Ovary (tissue), 9 donors: Measurements from ENCODE around the gene CPT1C. TPM values are rescaled to one million over a fixed set of nuclear protein-coding genes. Genes with fewer than 3 reads are reported as not detected.

Source experiments
- DNase-seq, 5 donors: peaks; one replicate each; pipeline ENCODE4 v3.0.0-alpha.2; 2019 to 2020
- H3K27ac ChIP-seq, 2 donors: fragments of 200-600 bp; one replicate each; pipeline versions ENCODE4 v1.5.1 to v1.8.0; 2019 to 2022
- H3K27me3 ChIP-seq: fragments of 200-600 bp; one replicate; pipeline ENCODE4 v1.8.0; 2022
- H3K36me3 ChIP-seq: fragments of 200-600 bp; sonication (generic); one replicate; pipeline ENCODE4 v1.5.1; 2019
- H3K4me1 ChIP-seq: one replicate; pipeline ENCODE4 v1.8.1; 2013; ENCODE audit warnings: mild to moderate bottlenecking, moderate library complexity; ENCODE audit not compliant: insufficient read depth
- H3K4me3 ChIP-seq: fragments of 200-600 bp; sonication (generic); one replicate; pipeline ENCODE4 v1.5.1; 2017
- H3K9me3 ChIP-seq, 2 donors: fragments of 200-600 bp in 1 of 2; sonication (generic) in 1 of 2; one replicate each; pipeline versions ENCODE4 v1.5.1 to v1.8.1; 2013 to 2019; ENCODE audit warnings: mild to moderate bottlenecking in 1 of 2, moderate library complexity in 1 of 2
- CTCF ChIP-seq, 3 donors: fragments of 450-650 bp in 2 of 3; fragments of 200-600 bp in 1 of 3; IDR thresholded peaks; one replicate each; pipeline versions ENCODE4 v1.5.1 to v1.8.0; 2016 to 2022; ENCODE audit warnings: antibody characterized with exemption in 3 of 3, mild to moderate bottlenecking in 1 of 3
- EP300 ChIP-seq: sonication (generic); formaldehyde crosslinking; IDR thresholded peaks from one replicate; pipeline ENCODE4 v1.6.1; 2017; ENCODE audit warnings: antibody characterized with exemption
- POLR2A ChIP-seq: fragments of 450-650 bp; IDR thresholded peaks from one replicate; pipeline ENCODE4 v1.6.1; 2017; ENCODE audit warnings: antibody characterized with exemption, mild to moderate bottlenecking, moderate library complexity
- WGBS, 3 donors: extraction: QIAGEN DNeasy Blood & Tissue Kit in 1 of 3; methylation state at CpG; one replicate each; pipeline versions ENCODE4 v1.1.5 to v1.1.7; 2013 to 2017; 5-methylcytosine and 5-hydroxymethylcytosine counted together
- intact Hi-C, 4 donors: fragments of 100-400 bp; cut with DNase I; formaldehyde crosslinking; loops; one replicate each; pipeline versions ENCODE4 v1.11.0 to v1.15.1; 2022 to 2023
- polyA plus RNA-seq, 2 donors: library from polyadenylated mRNA; stranded (reverse); fragments of 200-250 nt in 1 of 2; fragments of 350-450 nt in 1 of 2; fragmentation: Illumina TruSeq in 1 of 2; extraction: RNeasy Lipid Tissue Mini Kit (QIAGEN cat#74804) in 1 of 2; gene quantifications; one replicate each; pipeline ENCODE4 v1.2.3, GENCODE V29; 2013 to 2014
- total RNA-seq, 7 donors: library from RNA; depleted of rRNA in 2 of 7; stranded (reverse); fragments of >200 nt in 2 of 7; fragmentation: NEBNext Ultra II Directional in 3 of 7; extraction: Animal tissue kit (Norgen Biotek cat#: 25700) in 3 of 7; gene quantifications; one replicate each; pipeline versions ENCODE4 v1.1.0 to v1.2.4, GENCODE V29; 2016 to 2023
- donor health status: DM: no; HTN: no; CAD: no; lungs with moderate emphysema.
- donor health status: DM: no; HTN: no; CAD: no.
- donor health status: Bipolar disorder and iron deficiency.
- donor health status: DM: yes; HTN: yes; CAD: no.
- donor health status: DM: no; HTN: no; CAD: no.
- donor health status: DM: yes; HTN: yes; CAD: no.

The CPT1C gene
- total and polyA plus RNA-seq, 9 donors, result 4.6 to 25.8 (median 12.9) TPM

DNA sequence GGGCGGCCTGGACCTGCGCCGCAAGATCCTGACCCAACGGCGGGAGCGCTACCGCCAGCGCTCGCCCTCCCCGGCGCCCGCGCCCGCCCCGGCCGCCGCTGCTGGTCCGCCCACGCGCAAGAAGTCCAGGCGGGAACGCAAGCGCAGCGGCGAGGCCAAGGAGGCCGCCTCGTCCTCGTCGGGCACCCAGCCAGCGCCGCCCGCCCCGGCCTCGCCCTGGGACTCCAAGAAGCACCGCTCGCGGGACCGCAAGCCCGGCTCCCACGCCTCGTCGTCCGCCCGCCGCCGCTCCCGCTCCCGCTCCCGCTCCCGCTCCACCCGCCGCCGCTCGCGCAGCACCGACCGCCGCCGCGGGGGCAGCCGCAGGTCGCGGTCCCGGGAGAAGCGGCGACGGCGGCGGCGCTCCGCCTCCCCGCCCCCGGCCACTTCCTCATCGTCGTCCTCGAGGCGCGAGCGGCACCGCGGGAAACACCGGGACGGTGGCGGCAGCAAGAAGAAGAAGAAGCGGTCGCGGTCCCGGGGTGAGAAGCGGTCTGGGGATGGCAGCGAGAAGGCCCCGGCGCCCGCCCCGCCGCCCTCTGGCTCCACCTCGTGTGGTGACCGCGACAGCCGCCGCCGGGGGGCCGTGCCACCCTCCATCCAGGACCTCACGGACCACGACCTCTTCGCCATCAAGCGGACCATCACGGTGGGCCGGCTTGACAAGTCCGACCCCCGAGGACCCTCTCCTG lies 38.9 kb upstream of the CPT1C start:
- TF ChIP-seq CTCF (IDR thresholded peaks at IDR 0.05), result no peak
- TF ChIP-seq POLR2A, result no peak
- TF ChIP-seq EP300, result no peak
- WGBS, 3 donors, result 93 to 95% (median 93%) methylated on average over 110 of the region's 110 CpGs
- peak in 1 of 5 donors; percentile 33 for DNase-seq
- H3K27ac ChIP-seq, result no peak overlapping the region
- no peak overlapping the region for H3K4me3 ChIP-seq
- no peaks in the 10 kb centered on the region for H3K9me3 ChIP-seq
- no peaks in the 10 kb centered on the region for H3K27me3 ChIP-seq
- intact Hi-C loops, result no loop called here
- no peaks in the 10 kb centered on the region for H3K4me1 ChIP-seq
- H3K36me3 ChIP-seq, result no peaks in the 10 kb centered on the region

GRCh38 chr19:49652551-49653465 lies 38.1 kb upstream of the CPT1C start:
- Histone ChIP-seq H3K9me3 (no peaks in the 10 kb centered on the region), H3K27ac (no peak overlapping the region), H3K36me3 (no peaks in the 10 kb centered on the region), H3K27me3 (no peaks in the 10 kb centered on the region), H3K4me3 (no peak overlapping the region), H3K4me1 (no peaks in the 10 kb centered on the region)
- TF ChIP-seq CTCF (IDR thresholded peaks at IDR 0.05) (no peak), EP300 (no peak), POLR2A (no peak)
- intact Hi-C loops, result no loop called here
- 84 to 89% (median 86%) methylated on average over 58 of the region's 58 CpGs for WGBS, 3 donors
- DNase-seq, result no peak

DNA sequence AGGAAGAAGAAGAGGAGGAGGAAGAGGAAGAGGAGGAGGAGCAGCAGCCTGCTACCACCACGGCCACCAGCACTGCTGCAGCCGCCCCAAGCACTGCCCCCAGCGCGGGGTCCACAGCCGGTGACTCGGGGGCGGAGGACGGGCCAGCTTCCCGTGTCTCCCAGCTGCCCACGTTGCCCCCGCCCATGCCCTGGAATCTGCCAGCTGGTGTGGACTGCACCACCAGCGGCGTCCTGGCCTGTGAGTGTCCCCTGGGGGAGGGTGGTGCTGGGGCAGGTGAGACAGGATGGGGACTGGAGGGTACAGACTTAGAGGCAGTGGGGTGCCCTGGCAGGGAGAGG lies 37.5 kb upstream of the CPT1C start:
- H3K27me3 ChIP-seq, result no peaks in the 10 kb centered on the region
- no peaks in the 10 kb centered on the region for H3K9me3 ChIP-seq
- no peak for DNase-seq
- no peak overlapping the region for H3K4me3 ChIP-seq
- H3K4me1 ChIP-seq, result no peaks in the 10 kb centered on the region
- no peak overlapping the region for H3K27ac ChIP-seq
- no peaks in the 10 kb centered on the region for H3K36me3 ChIP-seq
- TF ChIP-seq CTCF (IDR thresholded peaks at IDR 0.05) (no peak), EP300 (no peak), POLR2A (no peak)
- 71 to 82% (median 72%) methylated on average over 13 of the region's 13 CpGs for WGBS, 3 donors
- intact Hi-C loops, result no loop called here

DNA sequence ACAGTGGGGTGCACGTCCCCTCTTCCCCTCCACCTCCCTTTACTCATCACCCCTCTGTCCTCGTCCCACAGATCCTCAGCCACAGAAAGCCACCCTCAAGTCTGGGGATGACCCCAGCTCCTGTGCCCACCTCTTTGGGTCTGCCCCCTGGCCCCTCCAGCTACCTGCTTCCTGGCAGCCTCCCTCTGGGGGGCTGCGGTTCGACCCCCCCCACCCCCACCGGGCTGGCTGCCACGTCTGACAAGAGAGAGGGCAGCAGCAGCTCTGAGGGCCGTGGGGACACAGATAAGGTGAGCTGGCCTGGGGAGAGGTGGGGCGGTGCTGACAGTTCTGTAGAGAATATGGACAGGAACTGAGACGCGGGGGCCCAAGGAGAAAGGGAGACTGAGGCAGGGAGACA lies 36.3 kb upstream of the CPT1C start:
- H3K36me3 ChIP-seq, result no peaks in the 10 kb centered on the region
- H3K4me1 ChIP-seq, result no peaks in the 10 kb centered on the region
- no peak overlapping the region for H3K4me3 ChIP-seq
- no peak for DNase-seq
- no peak for TF ChIP-seq POLR2A
- no peak for TF ChIP-seq CTCF (IDR thresholded peaks at IDR 0.05)
- no peak for TF ChIP-seq EP300
- no peak overlapping the region for H3K27ac ChIP-seq
- H3K9me3 ChIP-seq, result no peaks in the 10 kb centered on the region
- intact Hi-C loops, result no loop called here
- no peaks in the 10 kb centered on the region for H3K27me3 ChIP-seq
- WGBS, 3 donors, result 73 to 77% (median 73%) methylated on average over 10 of the region's 10 CpGs
